Measurements from ENCODE around the gene ROR2.

GRCh38 chr9:91891915-91892314 is 58.1 kb downstream of the ROR2 start:
- TF ChIP-seq CTCF (IDR thresholded peaks at IDR 0.05), result no peak
- no peak for TF ChIP-seq POLR2A (IDR thresholded peaks at IDR 0.05)
